HL-60/S4 treated with phorbol 12-myristate 13-acetate at 8.2 ng/mL for 4 days and 3 days (cell line): ENCODE measurements around the gene TIGD3.
"Not testable (repeated sequence)": the region's sequence is repeated elsewhere in the genome, so short reads cannot be mapped to it uniquely, and the experiment has no call there.

Experiments
- in situ Hi-C: fragments of 300-500 bp; cut with MboI; formaldehyde crosslinking; loops from 2 replicates; pipeline ENCODE4 v1.15.0; 2022; ENCODE audit warnings: low sequenced_read_pairs

The TIGD3 gene

GRCh38 chr11:65323813-65324212 is 30.7 kb upstream of the TIGD3 start:
- in situ Hi-C loops = loop anchor here (10.0 kb wide), 1 partner anchor 49 kb away; no protein-coding TSS in a partner anchor

GRCh38 chr11:65325435-65325834 is 29.1 kb upstream of the TIGD3 start:
- in situ Hi-C loops = loop anchor here (10.0 kb wide), 1 partner anchor 51 kb away; no protein-coding TSS in a partner anchor

- in situ Hi-C loops = loop anchor here (10.0 kb wide), 1 partner anchor 52 kb away; no protein-coding TSS in a partner anchor
Measured at GRCh38 chr11:65327021-65327420, 27.5 kb upstream of the TIGD3 start.

- in situ Hi-C loops = loop anchor here (10.0 kb wide), 1 partner anchor 55 kb away; no protein-coding TSS in a partner anchor
Measured at GRCh38 chr11:65329478-65329877, 25.1 kb upstream of the TIGD3 start.

GRCh38 chr11:65329944-65330403 is 24.6 kb upstream of the TIGD3 start:
- in situ Hi-C loops = loop anchor here (10.0 kb wide), 1 partner anchor 55 kb away; no protein-coding TSS in a partner anchor

- in situ Hi-C loops = no loop called here
Measured at GRCh38 chr11:65330544-65330943, 24.0 kb upstream of the TIGD3 start.

GRCh38 chr11:65332591-65332990 is 22.0 kb upstream of the TIGD3 start:
- in situ Hi-C loops = not testable (repeated sequence)

- in situ Hi-C loops = no loop called here
Measured at GRCh38 chr11:65334696-65335295, 19.8 kb upstream of the TIGD3 start.

- in situ Hi-C loops = no loop called here
Measured at GRCh38 chr11:65338676-65339075, 15.9 kb upstream of the TIGD3 start.

- in situ Hi-C loops = no loop called here
Measured at GRCh38 chr11:65340226-65340625, 14.3 kb upstream of the TIGD3 start.

- in situ Hi-C loops = no loop called here
Measured at GRCh38 chr11:65341856-65342255, 12.7 kb upstream of the TIGD3 start.

- in situ Hi-C loops = no loop called here
Measured at GRCh38 chr11:65351511-65351910, 3.0 kb upstream of the TIGD3 start.

- in situ Hi-C loops = no loop called here
Measured at GRCh38 chr11:65352783-65353182, 1.8 kb upstream of the TIGD3 start.

GRCh38 chr11:65353376-65353775 is 1.2 kb upstream of the TIGD3 start:
- in situ Hi-C loops = no loop called here

- in situ Hi-C loops = no loop called here
Measured at GRCh38 chr11:65353900-65354264, 669 bp upstream of the TIGD3 start.

- in situ Hi-C loops = no loop called here
Measured at GRCh38 chr11:65355013-65355775, 643 bp downstream of the TIGD3 start.

GRCh38 chr11:65355776-65356393 is 1.3 kb downstream of the TIGD3 start:
- in situ Hi-C loops = no loop called here

GRCh38 chr11:65356394-65356972 is 1.9 kb downstream of the TIGD3 start:
- in situ Hi-C loops = no loop called here

- in situ Hi-C loops = no loop called here
Measured at GRCh38 chr11:65357856-65358356, 3.4 kb downstream of the TIGD3 start.

GRCh38 chr11:65362320-65362931 is 7.9 kb downstream of the TIGD3 start:
- in situ Hi-C loops = loop anchor here (10.0 kb wide), 1 partner anchor 152 kb away; no protein-coding TSS in a partner anchor

GRCh38 chr11:65362966-65363365 is 8.4 kb downstream of the TIGD3 start:
- in situ Hi-C loops = loop anchor here (10.0 kb wide), 1 partner anchor 152 kb away; no protein-coding TSS in a partner anchor
